Left lung (tissue), 10 donors: Measurements from ENCODE around the gene SHOX. TPM values are rescaled to one million over a fixed set of nuclear protein-coding genes. Genes with fewer than 3 reads are reported as not detected.

Experiments
- ATAC-seq: fragments of 200-7000 bp; cut with Tn5 transposase; one replicate; pipeline ENCODE4 v1.9.1; 2020; ENCODE audit warnings: moderate library complexity
- DNase-seq, 4 donors: peaks; one replicate each; pipeline ENCODE4 v3.0.0-alpha.2; 2013 to 2020
- H3K27ac ChIP-seq, 2 donors: fragments of 200-600 bp; sonication (generic) in 1 of 2; one replicate each; pipeline versions ENCODE4 v1.5.0 to v1.8.0; 2020 to 2021
- H3K27me3 ChIP-seq, 2 donors: fragments of 200-600 bp; sonication (generic) in 1 of 2; one replicate each; pipeline versions ENCODE4 v1.5.0 to v1.8.0; 2020 to 2021
- H3K36me3 ChIP-seq, 2 donors: fragments of 200-600 bp; sonication (generic) in 1 of 2; one replicate each; pipeline versions ENCODE4 v1.5.0 to v1.8.0; 2020 to 2021
- H3K4me1 ChIP-seq, 2 donors: fragments of 200-600 bp; one replicate each; pipeline ENCODE4 v1.8.0; 2021
- H3K4me3 ChIP-seq, 2 donors: fragments of 200-600 bp; sonication (generic) in 1 of 2; one replicate each; pipeline versions ENCODE4 v1.5.0 to v1.8.0; 2020 to 2021; ENCODE audit warnings: mild to moderate bottlenecking in 1 of 2
- H3K9me3 ChIP-seq, 2 donors: fragments of 200-600 bp; sonication (generic) in 1 of 2; one replicate each; pipeline versions ENCODE4 v1.5.0 to v1.8.0; 2020 to 2021
- CTCF ChIP-seq, 2 donors: fragments of 200-600 bp; sonication (generic) in 1 of 2; IDR thresholded peaks; one replicate each; pipeline versions ENCODE4 v1.5.0 to v1.8.0; 2021; ENCODE audit warnings: antibody characterized with exemption in 2 of 2
- intact Hi-C, 2 donors: fragments of 100-400 bp; cut with DNase I; formaldehyde crosslinking; loops; one replicate each; pipeline versions ENCODE4 v1.11.2 to v1.14.2; 2022
- polyA plus RNA-seq, 6 donors: library from polyadenylated mRNA; unstranded; fragments of 120-200 nt; gene quantifications; one replicate each; pipeline ENCODE4 v1.2.1, GENCODE V29; 2013; ENCODE audit not compliant: insufficient read length in 6 of 6
- total RNA-seq, 2 donors: library from RNA; stranded (reverse); fragmentation: NEBNext Ultra II Directional; extraction: Animal tissue kit (Norgen Biotek cat#: 25700); gene quantifications; one replicate each; pipeline ENCODE4 v1.2.1, GENCODE V29; 2021
- donor health status: DM: no; HTN: yes; CAD: no.
- donor health status: DM: no; HTN: no; CAD: no.

Gene SHOX
- total and polyA plus RNA-seq, 8 donors = 0.04 to 0.26 (median 0.14) TPM; not detected in 2

- Histone ChIP-seq H3K27ac (no peak overlapping the region), H3K27me3 (no peaks in the 10 kb centered on the region), H3K36me3 (no peaks in the 10 kb centered on the region), H3K4me3 (no peak overlapping the region), H3K9me3 (peaks cover 0 to 49% of the 10 kb centered on the region in 2 donors), H3K4me1 (no peaks in the 10 kb centered on the region)
- ATAC-seq (no peak), DNase-seq (no peak)
- TF ChIP-seq CTCF (IDR thresholded peaks at IDR 0.05) = no peak
- intact Hi-C loops = no loop called here
Observed at GRCh38 chrX:694800-695199, 64.2 kb downstream of the SHOX start.

- ATAC-seq (no peak), DNase-seq (no peak)
- Histone ChIP-seq H3K36me3 (no peaks in the 10 kb centered on the region), H3K9me3 (peaks cover 0 to 46% of the 10 kb centered on the region in 2 donors), H3K27ac (no peak overlapping the region), H3K27me3 (no peaks in the 10 kb centered on the region), H3K4me1 (no peaks in the 10 kb centered on the region), H3K4me3 (no peak overlapping the region)
- intact Hi-C loops = no loop called here
- no peak for TF ChIP-seq CTCF (IDR thresholded peaks at IDR 0.05)
Observed at GRCh38 chrX:698206-698605, 67.6 kb downstream of the SHOX start.

- no peaks in the 10 kb centered on the region for H3K36me3 ChIP-seq
- ATAC-seq (no peak), DNase-seq (no peak)
- TF ChIP-seq CTCF (IDR thresholded peaks at IDR 0.05) = no peak
- H3K4me3 ChIP-seq = no peak overlapping the region
- no peak overlapping the region for H3K27ac ChIP-seq
- H3K9me3 ChIP-seq = peaks cover 0 to 38% of the 10 kb centered on the region in 2 donors
- no peaks in the 10 kb centered on the region for H3K4me1 ChIP-seq
- no peaks in the 10 kb centered on the region for H3K27me3 ChIP-seq
- intact Hi-C loops = no loop called here
Observed at GRCh38 chrX:700936-701335, 70.3 kb downstream of the SHOX start.

- Histone ChIP-seq H3K36me3 (no peaks in the 10 kb centered on the region), H3K27me3 (no peaks in the 10 kb centered on the region), H3K27ac (no peak overlapping the region), H3K4me1 (no peaks in the 10 kb centered on the region), H3K4me3 (no peak overlapping the region), H3K9me3 (peaks cover 0 to 39% of the 10 kb centered on the region in 2 donors)
- ATAC-seq (no peak), DNase-seq (no peak)
- intact Hi-C loops = no loop called here
- no peak for TF ChIP-seq CTCF (IDR thresholded peaks at IDR 0.05)
Observed at GRCh38 chrX:701673-702072, 71.1 kb downstream of the SHOX start.

GRCh38 chrX:703466-703865, 72.9 kb downstream of the SHOX start:
- no peak for DNase-seq
- intact Hi-C loops = no loop called here
- no peak overlapping the region for H3K4me3 ChIP-seq
- no peak for TF ChIP-seq CTCF (IDR thresholded peaks at IDR 0.05)
- no peaks in the 10 kb centered on the region for H3K27me3 ChIP-seq
- ATAC-seq = no peak
- no peaks in the 10 kb centered on the region for H3K4me1 ChIP-seq
- no peak overlapping the region for H3K27ac ChIP-seq
- peaks cover 0 to 42% of the 10 kb centered on the region in 2 donors for H3K9me3 ChIP-seq
- H3K36me3 ChIP-seq = no peaks in the 10 kb centered on the region
